Measurements from ENCODE around the gene SLC16A4. TPM values are rescaled to one million over a fixed set of nuclear protein-coding genes. Genes with fewer than 3 reads are reported as not detected.

SLC16A4 gene
- total and polyA plus RNA-seq, 2 of the 8 experiments (the other 6 are each of a cell fraction or from before 2014, with no cell fraction given), result 0.30 to 0.43 TPM

- peaks cover 0 to 9% (median 0%) of the 10 kb centered on the region in 4 experiments; a peak in 2 of 8 replicates for H3K36me3 ChIP-seq (ENCODE audit: control insufficient read depth in 2 of 4, insufficient read depth in 4 of 4, low read length in 3 of 4)
- no peak for TF ChIP-seq SP2 (IDR thresholded peaks at IDR 0.05; ENCODE audit: low read length)
- TF ChIP-seq EGR1 (IDR thresholded peaks at IDR 0.05; ENCODE audit: borderline replicate concordance, low read depth, low read length), result no peak
- no peak for TF ChIP-seq POLR2AphosphoS5 (IDR thresholded peaks at IDR 0.05; ENCODE audit: low read depth, low read length)
- FAIRE-seq (no peak), DNase-seq (ENCODE audit: low read depth in 1 of 2, low spot score in 2 of 2) (no peak)
- no peak overlapping the region for H3K14ac ChIP-seq (ENCODE audit: insufficient read length)
- H3K27me3 ChIP-seq (replicated peaks in 1 of 4; ENCODE audit: control insufficient read depth in 3 of 4, extremely low read depth in 1 of 4, insufficient read depth in 3 of 4, low read length in 3 of 4), result no peaks in the 10 kb centered on the region
- no peak overlapping the region for H2BK20ac ChIP-seq (ENCODE audit: low read length)
- no peak overlapping the region for H4K91ac ChIP-seq (replicated peaks; ENCODE audit: insufficient read length, low read length)
- H3K23me2 ChIP-seq (ENCODE audit: low read depth, low read length), result no peaks in the 10 kb centered on the region
- H4K20me1 ChIP-seq (replicated peaks in 1 of 2; ENCODE audit: control insufficient read depth in 1 of 2, insufficient read depth in 2 of 2, low read length in 2 of 2), result no peaks in the 10 kb centered on the region
- no peak overlapping the region for H3K4me2 ChIP-seq (ENCODE audit: insufficient read depth in 1 of 2, low read depth in 2 of 2, low read length in 2 of 2)
- H3K4ac ChIP-seq (replicated peaks; ENCODE audit: insufficient read length, low read depth, low read length), result no peak overlapping the region
- no peak overlapping the region for H3K18ac ChIP-seq (ENCODE audit: extremely low read depth, low read length)
- H4K8ac ChIP-seq (ENCODE audit: extremely low read depth, insufficient read depth, low read length), result no peak overlapping the region
- peaks cover 0 to 6% (median 4%) of the 10 kb centered on the region in 4 experiments; a peak in 3 of 7 replicates for H3K4me1 ChIP-seq (replicated peaks in 1 of 4; ENCODE audit: control insufficient read depth in 3 of 4, insufficient read depth in 4 of 4, low read length in 3 of 4)
- H2AK5ac ChIP-seq (ENCODE audit: low read depth, low read length), result no peak overlapping the region
- H3K9me3 ChIP-seq (ENCODE audit: insufficient read depth in 2 of 2, low read depth in 1 of 2, low read length in 1 of 2), result peaks cover 0 to 8% of the 10 kb centered on the region in 2 experiments; a peak in 1 of 4 replicates
- no peak overlapping the region for H3K56ac ChIP-seq (replicated peaks; ENCODE audit: insufficient read length, low read depth, low read length)
- H3K27ac ChIP-seq (ENCODE audit: low read depth, low read length), result no peak overlapping the region
- no peak overlapping the region for H2BK12ac ChIP-seq (ENCODE audit: low read depth, low read length)
- no peaks in the 10 kb centered on the region for H3K79me1 ChIP-seq (ENCODE audit: low read depth, low read length)
- H2BK5ac ChIP-seq (ENCODE audit: low read depth, low read length), result no peak overlapping the region
- no peak overlapping the region for H3K4me3 ChIP-seq (ENCODE audit: extremely low read depth in 1 of 4, insufficient read depth in 2 of 4, low read depth in 3 of 4, low read length in 4 of 4)
- WGBS, 2 experiments (ENCODE audit: extremely low coverage in 1 of 2, insufficient coverage in 1 of 2, insufficient read length in 1 of 2, insufficient replicate concordance in 2 of 2, low coverage in 1 of 2, low lambda C conversion rate in 2 of 2, missing lambda C conversion rate in 1 of 2), result 93% methylated on average over 3 of the region's 3 CpGs; no CpG with 5 or more reads in 1 of the 2 experiments
- no peak overlapping the region for H2BK15ac ChIP-seq (ENCODE audit: low read length)
- H3K23ac ChIP-seq (ENCODE audit: insufficient read length), result no peak overlapping the region
- H3K9ac ChIP-seq (replicated peaks in 1 of 4; ENCODE audit: extremely low read depth in 1 of 4, low read depth in 3 of 4, low read length in 3 of 4), result no peak overlapping the region
- no peaks in the 10 kb centered on the region for H3K79me2 ChIP-seq (ENCODE audit: control insufficient read depth in 1 of 2, insufficient read depth in 2 of 2, low read length in 2 of 2)
- H2BK120ac ChIP-seq (replicated peaks; ENCODE audit: low read depth, low read length), result no peak overlapping the region
- H4K5ac ChIP-seq (ENCODE audit: insufficient read length, low read depth, low read length), result no peak overlapping the region
- ChIA-PET CTCF (ENCODE audit: partially characterized antibody) (interaction anchor here (0.6 to 1.8 kb wide), 5 partner anchors 61 to 197 kb away, joined by 3 to 7 read pairs (median 3); no protein-coding TSS in a partner anchor), POLR2A (ENCODE audit: partially characterized antibody) (interaction anchor here (1.0 kb wide), 1 partner anchor 16 kb away, joined by 3 read pairs; no protein-coding TSS in a partner anchor)
- no peak overlapping the region for H2AFZ ChIP-seq (ENCODE audit: low read length)
Observed at GRCh38 chr1:110394493-110394820, 3.6 kb upstream of the SLC16A4 start.

Measured in H1 (cell line).